Stimulated activated CD4-positive, alpha-beta T cell treated with anti-CD3 and anti-CD28 coated beads, Interleukin-12 subunit alpha, Interleukin-12 subunit beta, amount 100 ng/mL, for 48 hours (primary cell): ENCODE data around the gene TNFAIP8L1.
A peak's percentile ranks its signal among the peaks of the same experiment; 100 is the strongest.
"Not testable (repeated sequence)": the region's sequence is repeated elsewhere in the genome, so short reads cannot be mapped to it uniquely, and the experiment has no call there.

Experiments used
- DNase-seq, 3 donors: peaks; one replicate each; pipeline ENCODE4 v3.0.0-alpha.2; 2020; ENCODE audit warnings: low read depth in 2 of 3, low spot score in 1 of 3

The TNFAIP8L1 gene

GRCh38 chr19:4675346-4675745 is 36.0 kb downstream of the TNFAIP8L1 start:
- no peak for DNase-seq

DNA sequence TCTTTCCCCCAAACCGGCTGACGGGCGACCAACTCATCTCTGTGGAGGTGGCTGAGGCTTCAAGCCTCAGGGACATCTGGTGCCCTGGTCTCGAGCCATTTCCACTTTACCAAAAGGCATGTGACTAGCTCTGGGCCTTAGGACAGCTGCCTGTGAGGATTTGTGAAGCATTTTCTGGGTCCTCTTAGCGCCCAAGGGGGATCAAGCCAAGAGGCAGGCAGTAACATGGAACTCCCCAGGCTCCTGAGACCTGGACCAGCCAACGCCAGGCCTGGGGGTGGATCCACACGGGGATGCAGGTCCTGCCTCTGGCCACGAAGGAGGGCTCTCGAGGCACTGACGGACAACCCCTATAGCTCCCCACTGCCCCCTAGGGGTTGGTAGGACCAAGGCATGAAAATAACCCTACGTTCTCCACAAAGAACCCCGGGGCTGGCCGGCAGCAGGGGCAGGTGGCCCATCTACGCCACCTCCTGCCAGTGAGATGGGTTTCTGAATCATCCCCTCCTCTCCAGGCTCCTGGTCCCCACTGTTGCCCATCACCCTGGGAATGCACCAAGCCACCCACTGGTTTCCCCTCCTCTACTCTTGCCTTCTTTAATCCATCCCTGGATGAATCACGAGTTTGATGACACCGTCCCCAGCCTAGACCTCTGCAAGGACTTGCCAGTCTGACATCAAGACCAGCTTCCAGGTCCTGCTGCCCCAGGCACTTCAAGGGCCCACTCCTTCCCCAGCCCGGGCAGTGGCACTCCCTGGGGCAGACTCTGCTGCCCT is 37.8 kb downstream of the TNFAIP8L1 start:
- DNase-seq: peak in 2 of 3 donors; percentile 10 to 11

DNA sequence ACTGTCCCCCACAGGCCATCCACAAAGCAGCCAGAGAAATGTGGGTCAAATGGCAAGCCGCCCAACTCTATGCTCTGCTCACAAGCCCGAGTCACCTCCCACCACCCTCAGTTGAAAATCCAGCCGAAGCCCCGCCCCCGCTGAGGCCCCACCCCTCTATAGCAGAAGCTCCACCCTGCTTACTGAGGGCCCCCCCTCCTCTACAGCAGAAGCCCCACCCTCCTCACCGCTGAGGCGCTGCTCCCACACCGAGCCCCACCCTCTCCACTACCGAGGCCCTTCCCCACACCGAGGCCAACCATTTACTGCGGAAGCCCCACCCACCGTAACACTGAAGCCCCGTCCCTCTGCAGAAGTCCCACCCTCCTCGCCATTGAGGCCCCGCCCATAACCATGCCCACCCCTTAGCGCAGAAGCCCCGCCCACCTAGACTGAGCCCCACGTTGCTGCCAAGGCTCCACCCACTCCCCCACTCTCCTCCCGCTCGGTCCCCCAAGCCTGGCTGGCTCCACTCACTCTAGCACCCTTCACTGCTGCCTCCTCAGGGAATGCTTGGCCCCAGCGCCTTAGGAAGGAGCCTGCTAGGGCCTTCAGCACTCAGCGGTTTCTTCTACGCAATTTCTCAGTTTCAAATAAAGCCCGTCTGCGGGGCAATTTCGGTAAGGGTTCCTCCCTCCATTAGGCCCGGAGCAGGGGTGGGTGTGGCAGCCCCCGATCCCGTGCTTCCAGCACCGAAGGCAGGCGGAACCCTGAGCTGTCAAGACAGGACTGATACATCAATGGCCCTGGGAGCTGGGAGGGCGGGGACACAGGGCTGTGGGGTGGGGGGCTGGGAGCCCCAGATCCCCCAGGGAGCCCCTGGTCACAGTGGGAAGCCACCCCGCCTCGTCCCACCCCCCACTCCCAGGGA is 39.8 kb downstream of the TNFAIP8L1 start:
- no peak for DNase-seq

- not testable (repeated sequence) for DNase-seq
These were observed 40.7 kb downstream of the TNFAIP8L1 start for GRCh38 chr19:4680021-4680420.

- no peak for DNase-seq
These were observed 43.3 kb downstream of the TNFAIP8L1 start for GRCh38 chr19:4682417-4683200.

DNA sequence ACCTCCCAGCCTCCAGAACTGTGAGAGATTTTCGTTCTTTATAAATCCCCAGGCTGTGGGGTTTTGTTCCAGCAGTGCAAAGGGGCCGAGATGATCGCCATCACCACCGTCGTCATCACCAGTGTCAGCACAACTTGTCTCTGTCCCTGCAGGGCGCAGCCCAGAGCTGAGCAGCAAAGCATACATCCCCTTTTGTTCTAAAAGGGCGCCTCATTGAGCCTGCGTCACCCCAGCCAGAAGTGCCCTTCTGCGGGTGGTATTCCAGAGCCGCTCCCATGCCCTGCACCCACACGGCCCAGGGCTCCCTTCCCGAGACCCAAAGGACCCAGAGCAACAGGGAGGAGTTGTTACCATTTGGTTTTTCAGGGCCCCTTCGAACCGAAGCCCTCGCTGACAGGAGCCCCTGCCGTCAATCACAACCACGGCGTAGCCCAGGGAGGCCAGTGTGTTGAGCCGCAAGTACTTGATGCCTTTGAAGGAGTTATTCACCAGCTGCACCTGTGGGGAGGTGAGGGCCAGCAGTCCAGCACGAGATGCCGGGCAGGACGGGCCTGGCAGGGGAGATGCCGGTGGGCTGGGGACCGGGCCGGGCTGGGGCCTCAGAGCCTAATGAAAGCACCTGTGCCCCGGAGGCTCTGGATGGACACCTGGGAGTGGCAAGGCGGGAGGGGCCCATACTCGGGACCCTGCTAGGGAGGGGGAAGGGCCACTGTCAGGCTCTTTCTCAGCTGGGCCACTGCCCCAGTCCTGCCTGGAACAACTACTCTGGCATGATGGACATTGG is 45.2 kb downstream of the TNFAIP8L1 start:
- DNase-seq: no peak

GRCh38 chr19:4686700-4687099 is 47.4 kb downstream of the TNFAIP8L1 start:
- no peak for DNase-seq

- no peak for DNase-seq
These were observed 48.1 kb downstream of the TNFAIP8L1 start for GRCh38 chr19:4687396-4687795.

GRCh38 chr19:4688587-4688986 is 49.3 kb downstream of the TNFAIP8L1 start:
- DNase-seq: no peak

DNA sequence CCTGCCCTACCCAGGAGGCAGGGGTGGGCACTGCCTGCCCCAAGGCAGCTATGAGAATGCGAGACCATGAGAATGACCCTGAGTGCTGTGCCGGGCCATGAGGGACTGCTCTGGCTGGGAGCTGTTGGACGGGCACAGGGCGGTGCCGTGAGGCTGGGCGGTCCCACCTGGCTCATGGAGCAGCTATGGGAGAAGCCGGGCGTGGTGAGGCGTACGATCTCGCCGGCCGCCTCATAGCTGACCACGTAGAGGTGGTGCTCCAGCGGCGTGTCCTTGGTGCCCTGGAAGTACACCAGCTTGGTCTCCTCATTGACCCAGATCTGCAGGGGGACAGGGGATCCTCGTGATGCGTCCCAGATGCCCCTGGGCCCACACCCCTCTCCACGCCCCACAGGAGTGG is 50.1 kb downstream of the TNFAIP8L1 start:
- no peak for DNase-seq

DNA sequence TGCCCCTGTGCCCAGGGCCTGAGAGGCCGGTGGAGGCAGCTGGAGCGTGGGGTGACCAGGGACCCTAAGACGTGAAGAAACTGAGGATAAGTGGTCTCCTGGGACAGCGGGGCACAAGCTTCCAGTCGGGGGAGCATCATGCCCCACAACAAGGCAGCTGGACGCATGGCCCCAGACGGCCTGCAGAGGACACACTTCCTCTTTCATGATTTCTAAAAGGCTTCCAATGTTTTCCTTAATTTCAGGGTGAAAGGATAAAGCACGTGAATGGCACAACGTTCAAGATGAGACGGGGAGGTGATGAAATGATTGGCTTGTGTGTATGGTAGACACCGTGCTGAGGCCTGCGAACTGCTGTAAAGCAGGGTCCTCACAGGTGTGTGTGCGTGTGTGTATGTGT is 51.0 kb downstream of the TNFAIP8L1 start:
- no peak for DNase-seq

GRCh38 chr19:4691373-4691772 is 52.1 kb downstream of the TNFAIP8L1 start:
- no peak for DNase-seq

DNA sequence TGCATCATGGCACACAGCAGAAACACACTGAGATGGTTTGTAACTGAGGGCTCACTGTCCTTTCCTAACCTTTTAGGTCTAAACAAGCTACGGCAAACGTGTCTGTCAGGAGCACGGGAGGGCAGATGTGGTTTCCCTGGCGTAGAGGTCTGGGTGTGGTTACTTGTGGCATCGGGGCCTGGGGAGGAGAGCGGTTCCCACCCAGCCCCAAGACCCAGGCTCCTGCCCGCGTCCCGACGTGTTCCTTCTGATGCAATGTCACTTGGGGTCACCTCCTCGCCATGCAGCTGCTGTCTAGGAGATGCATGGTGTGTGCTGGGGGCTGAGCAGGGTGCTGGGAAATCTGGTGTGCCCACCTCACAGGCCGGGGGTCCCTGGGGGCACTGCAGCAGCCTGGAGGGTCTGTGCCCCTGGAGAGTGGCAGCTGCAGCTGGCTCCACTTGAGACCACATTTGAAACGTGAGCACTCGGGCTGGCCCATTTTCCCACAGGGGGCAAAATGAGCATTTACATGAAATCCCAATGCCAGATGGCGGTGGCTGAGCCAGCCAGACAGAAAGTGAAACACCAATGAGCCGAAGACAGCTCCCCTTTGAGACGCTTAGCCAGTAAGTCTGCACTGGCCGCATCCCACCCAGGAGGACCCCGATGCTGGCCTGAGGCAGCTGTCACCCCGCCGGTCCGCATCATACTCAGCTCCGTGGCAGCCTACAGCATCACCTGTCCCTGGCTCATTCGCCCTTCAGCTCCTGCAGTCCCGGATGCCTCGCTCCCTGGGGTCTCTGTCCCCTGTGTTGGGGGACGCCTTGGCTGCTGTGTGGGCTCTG is 53.1 kb downstream of the TNFAIP8L1 start:
- DNase-seq: no peak

DNA sequence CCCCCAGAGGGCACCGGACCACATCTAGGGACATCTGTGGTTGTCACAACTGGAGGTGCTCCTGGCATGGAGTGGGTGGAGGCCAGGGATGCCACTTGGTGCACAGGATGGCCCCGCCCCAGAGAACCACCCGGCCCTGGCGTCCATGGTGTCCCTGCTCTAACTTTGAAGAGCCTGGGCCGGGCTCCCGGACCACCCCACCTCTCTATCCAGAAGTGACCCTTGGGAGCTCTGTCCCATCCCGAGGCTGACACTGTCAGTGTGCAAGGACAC is 53.7 kb downstream of the TNFAIP8L1 start:
- no peak for DNase-seq

DNA sequence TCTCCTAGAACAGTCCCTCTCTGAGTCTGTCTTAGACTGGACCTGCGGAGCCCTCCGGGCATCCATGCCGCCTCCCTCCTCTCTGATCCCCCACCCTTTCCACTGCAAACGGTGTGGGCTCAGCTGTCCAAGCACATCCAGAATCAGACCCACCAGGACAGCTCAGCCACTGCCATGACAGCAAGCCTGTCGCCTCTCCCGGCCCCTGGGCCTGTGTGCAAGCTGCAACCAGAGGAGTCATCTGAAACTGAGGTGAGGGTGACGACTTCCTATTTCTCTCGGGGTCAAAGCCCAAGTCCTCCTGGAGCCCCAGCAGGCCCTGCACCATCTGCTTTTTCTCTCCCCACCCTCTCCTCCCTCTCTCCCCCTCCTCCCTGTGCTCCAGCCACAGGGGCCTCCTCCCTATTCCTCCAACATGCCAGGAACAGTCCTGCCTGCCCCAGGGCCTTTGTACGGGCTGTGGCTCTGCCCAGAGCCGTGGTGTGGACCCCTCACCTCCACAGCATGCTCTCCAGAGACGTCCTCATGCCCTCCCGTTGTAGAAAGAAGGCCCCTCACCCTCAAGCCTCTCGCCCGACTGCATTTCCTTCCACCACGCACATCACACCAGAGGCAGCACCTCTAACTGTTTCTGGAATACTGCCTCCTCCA is 54.3 kb downstream of the TNFAIP8L1 start:
- no peak for DNase-seq

GRCh38 chr19:4694211-4694987 is 55.1 kb downstream of the TNFAIP8L1 start:
- no peak for DNase-seq

DNA sequence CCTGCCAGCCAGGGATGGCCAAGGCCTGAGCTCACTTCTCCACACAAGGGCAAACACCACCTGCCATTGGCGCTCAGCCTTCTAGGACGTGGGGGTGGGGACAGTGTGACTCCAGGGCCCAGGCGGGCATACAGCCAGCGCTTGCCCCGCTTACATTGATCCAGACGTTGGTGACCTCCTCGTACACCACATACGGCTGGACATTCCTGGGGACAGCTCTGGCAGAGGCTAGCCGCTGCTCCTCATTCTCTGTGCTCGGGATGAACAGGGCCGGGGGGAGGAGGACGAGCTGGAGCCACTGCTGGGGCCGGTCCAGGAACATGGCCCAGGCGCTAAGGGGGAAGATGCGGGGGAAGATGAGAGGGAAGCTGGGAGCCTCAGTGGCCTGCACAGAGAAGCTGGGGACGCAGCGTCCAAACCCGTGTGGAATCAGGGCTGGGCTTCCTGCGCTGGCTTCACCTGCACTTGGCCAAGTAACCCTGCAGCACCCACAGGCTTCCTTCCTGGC is 56.0 kb downstream of the TNFAIP8L1 start:
- no peak for DNase-seq

DNA sequence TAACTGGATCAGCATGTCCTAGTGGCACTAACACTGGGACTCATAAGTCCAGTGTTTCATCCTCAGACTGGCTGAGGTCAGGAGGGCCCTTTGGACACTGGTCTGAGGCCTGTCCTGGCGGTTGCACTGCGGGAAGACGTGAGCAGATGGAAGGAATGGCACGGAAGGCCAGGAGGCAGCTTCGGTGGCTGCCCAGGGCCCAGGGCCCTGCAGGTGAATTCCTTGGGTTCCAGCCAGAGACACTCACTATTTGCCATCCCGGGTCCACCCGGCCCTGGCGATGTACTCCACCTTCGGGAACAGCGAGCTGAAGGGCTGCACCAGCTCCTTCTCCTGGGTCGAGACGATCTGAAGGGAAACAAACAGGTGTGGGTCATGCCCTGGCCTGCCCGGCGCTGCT is 58.0 kb downstream of the TNFAIP8L1 start:
- DNase-seq: no peak
